Activated naive CD8-positive, alpha-beta T cell treated with anti-CD3 and anti-CD28 coated beads, Interleukin-2, amount 10 ng/mL, durations not matched to agents 7 days and 5 days (primary cell): ENCODE data around the gene PDCD2L. TPM values are rescaled to one million over a fixed set of nuclear protein-coding genes. Genes with fewer than 3 reads are reported as not detected.

Experiments
- ATAC-seq: fragments of 150-1000 bp; cut with Tn5 transposase; one replicate; pipeline ENCODE4 v1.10.0; 2021; ENCODE audit warnings: low read depth, moderate library complexity
- POLR2A ChIA-PET: fragments of 350-600 bp; sonication (Branson Sonifier 250); formaldehyde crosslinking; loops from one replicate; lab custom pipeline; 2021; ENCODE audit warnings: antibody characterized with exemption; lab: Charles Lee
- DNase-seq: peaks from one replicate; pipeline ENCODE4 v3.0.0; 2021
- H3K27ac Mint-ChIP-seq: one replicate; pipeline ENCODE4 v1.8.0; 2022; ENCODE audit warnings: mild to moderate bottlenecking, mixed read lengths
- H3K27me3 Mint-ChIP-seq: one replicate; pipeline ENCODE4 v1.8.0; 2022; ENCODE audit warnings: mild to moderate bottlenecking, moderate library complexity, mixed read lengths
- H3K36me3 Mint-ChIP-seq: one replicate; pipeline ENCODE4 v1.8.0; 2021; ENCODE audit warnings: mild to moderate bottlenecking, mixed read lengths
- H3K4me1 Mint-ChIP-seq: one replicate; pipeline ENCODE4 v1.8.0; 2021; ENCODE audit warnings: mixed read lengths
- H3K4me3 Mint-ChIP-seq: one replicate; pipeline ENCODE4 v1.8.0; 2022; ENCODE audit warnings: mild to moderate bottlenecking, moderate library complexity, mixed read lengths
- H3K9me3 Mint-ChIP-seq: one replicate; pipeline ENCODE4 v1.8.0; 2021; ENCODE audit warnings: mixed read lengths
- total RNA-seq, 2 experiments: library from RNA; stranded (reverse); gene quantifications; one replicate each; pipeline ENCODE4 v1.2.3, GENCODE V29; 2021

Gene PDCD2L
- total RNA-seq, 2 experiments from 2014 or later = 9.4 to 13.3 TPM

DNA sequence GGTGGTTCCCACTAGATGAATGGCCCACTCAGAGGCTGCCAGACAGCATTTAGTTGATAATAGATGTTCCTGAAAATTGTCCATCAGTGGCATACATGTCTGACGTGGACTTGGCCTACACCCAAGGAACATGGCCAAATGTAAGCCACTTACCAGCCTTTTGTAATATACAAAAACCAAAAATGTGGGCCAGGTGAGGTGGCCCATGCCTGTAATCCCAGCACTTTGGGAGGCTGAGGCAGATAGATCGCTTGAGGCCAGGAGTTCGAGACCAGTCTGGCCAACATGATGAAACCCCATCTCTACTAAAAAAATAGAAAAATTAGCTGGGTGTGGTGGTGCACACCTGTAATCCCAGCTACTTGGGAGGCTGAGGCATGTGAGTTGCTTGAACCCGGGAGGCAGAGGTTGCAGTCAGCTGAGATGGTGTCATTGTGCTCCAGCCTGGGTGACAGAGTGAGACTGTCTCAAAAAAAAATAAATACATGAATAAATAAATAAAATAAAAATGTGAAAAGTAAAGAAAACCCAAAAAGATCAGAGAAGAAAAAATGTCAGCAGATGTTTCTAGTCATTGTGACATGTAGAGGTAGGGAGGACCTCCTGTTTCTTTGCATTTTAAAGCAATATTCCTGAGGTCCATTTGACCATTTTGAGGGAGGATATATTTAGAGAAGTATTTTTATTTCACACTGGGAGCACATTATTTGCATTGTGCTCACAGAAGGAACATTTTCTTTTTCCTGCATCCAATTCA is 70.2 kb downstream of the PDCD2L start:
- no peak for ATAC-seq
- POLR2A ChIA-PET = no interaction called here
- peaks cover 13% of the 10 kb centered on the region for H3K27me3 Mint-ChIP-seq
- no peaks in the 10 kb centered on the region for H3K9me3 Mint-ChIP-seq
- peaks cover 24% of the 10 kb centered on the region for H3K36me3 Mint-ChIP-seq
- no peak overlapping the region for H3K4me3 Mint-ChIP-seq
- peaks cover 2% of the 10 kb centered on the region for H3K4me1 Mint-ChIP-seq
- no peak for DNase-seq
- no peak overlapping the region for H3K27ac Mint-ChIP-seq

DNA sequence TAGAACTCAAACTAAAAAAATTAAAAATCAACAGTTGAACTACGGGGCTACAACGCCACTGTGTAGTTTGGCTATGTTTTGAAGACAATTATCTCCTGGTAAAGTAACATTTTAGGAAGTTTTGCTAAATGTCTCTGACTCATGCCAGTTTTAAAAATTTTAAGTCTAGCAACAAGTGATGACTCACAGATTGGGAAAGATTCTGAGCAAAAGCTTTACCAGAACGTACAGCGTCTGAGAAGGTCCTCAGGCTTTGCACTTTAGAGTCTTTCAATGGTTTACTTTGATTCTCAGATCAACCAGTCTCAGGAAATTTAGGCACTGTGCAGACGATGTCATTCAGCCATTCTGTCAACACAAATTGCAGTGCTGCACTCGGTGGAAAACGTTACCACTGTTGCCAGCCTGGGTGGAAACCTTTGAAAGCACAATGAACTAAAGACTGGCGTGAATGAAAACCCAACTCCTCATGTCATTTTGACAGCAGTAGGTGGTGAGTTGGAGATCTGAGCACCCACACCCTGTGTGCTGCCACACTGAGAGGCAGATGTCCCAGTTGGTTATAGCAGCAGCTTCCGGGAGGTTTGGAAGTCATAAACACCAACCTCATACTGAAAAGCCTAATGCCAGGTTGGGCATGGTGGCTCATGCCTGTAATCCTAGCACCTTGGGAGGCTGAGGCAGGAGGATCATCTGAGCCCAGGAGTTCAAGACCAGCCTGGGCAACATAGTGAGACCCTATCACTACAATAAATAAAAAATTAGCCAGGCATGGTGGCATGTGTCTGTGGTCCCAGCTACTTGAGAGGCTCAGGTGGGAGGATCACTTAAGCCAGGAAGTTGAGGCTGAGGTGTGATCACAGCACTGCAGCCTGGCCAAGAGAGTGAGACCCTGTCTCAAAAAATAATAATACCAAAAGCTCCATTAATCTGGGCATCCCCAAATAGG is 71.1 kb downstream of the PDCD2L start:
- Mint-ChIP-seq H3K27me3 (peaks cover 19% of the 10 kb centered on the region), H3K27ac (no peak overlapping the region), H3K36me3 (peaks cover 24% of the 10 kb centered on the region), H3K4me1 (peaks cover 2% of the 10 kb centered on the region), H3K4me3 (no peak overlapping the region), H3K9me3 (no peaks in the 10 kb centered on the region)
- DNase-seq = no peak
- ATAC-seq = no peak
- POLR2A ChIA-PET = interaction anchor here (1.0 kb wide), 1 partner anchor 20 kb away, joined by 4 read pairs; no protein-coding TSS in a partner anchor

Other genes with a start within 250 kb of the PDCD2L start
- 100 to 1,000 TPM; 141 to 156 TPM for gene LSM14A, start 231.9 kb upstream of the PDCD2L start, total RNA-seq
- 10 to 100 TPM; 17.7 to 19.4 TPM for gene GARRE1, start 149.8 kb upstream of the PDCD2L start, total RNA-seq
- 100 to 1,000 TPM; 725 to 786 TPM for gene GPI, start 39.2 kb upstream of the PDCD2L start, total RNA-seq
- 100 to 1,000 TPM; 106 to 113 TPM for gene UBA2, start 24.0 kb downstream of the PDCD2L start, total RNA-seq
- under 1 TPM; 0.23 to 0.55 TPM for gene WTIP, start 77.4 kb downstream of the PDCD2L start, total RNA-seq